ENCODE results near the gene RAPGEF4.

DNA sequence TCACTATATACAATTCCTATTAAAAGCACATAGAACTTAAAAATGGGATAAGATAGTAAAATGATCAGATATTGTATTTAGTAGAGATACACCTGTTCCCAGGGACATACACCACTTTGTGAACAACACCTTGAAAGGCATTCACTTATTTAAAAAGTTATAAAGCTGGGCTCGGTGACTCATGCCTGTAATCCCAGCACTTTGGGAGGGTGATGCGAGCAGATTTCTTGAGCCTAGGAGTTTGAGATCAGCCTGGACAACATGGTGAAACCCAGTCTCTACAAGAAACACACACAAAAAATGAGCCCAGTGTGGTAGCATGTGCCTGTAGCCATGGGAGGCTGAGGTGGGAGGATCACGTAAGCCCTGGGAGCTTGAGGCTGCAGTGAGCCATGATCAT is 90.9 kb downstream of the RAPGEF4 start:
- TF ChIP-seq GATA1 (IDR thresholded peaks at IDR 0.05; ENCODE audit: low read depth, low read length) (no peak), POLR2A (IDR thresholded peaks at IDR 0.05; ENCODE audit: low read length) (no peak)

Data from erythroblast (primary cell).